HG03064 (cell line): ENCODE data around the gene TICRR.
"Not testable (repeated sequence)": the region's sequence is repeated elsewhere in the genome, so short reads cannot be mapped to it uniquely, and the experiment has no call there.

ENCODE experiments used
- ATAC-seq: cut with Tn5 transposase; IDR thresholded peaks from one replicate; pipeline ENCODE4 v1.9.1; 2021; ENCODE audit warnings: low read depth; ENCODE audit not compliant: unreplicated experiment

Gene TICRR

GRCh38 chr15:89566621-89567294 is 8.5 kb upstream of the TICRR start:
- no peak for ATAC-seq

- no peak for ATAC-seq
These were observed 6.1 kb upstream of the TICRR start for GRCh38 chr15:89569090-89569745.

- peak; percentile 20 for ATAC-seq
These were observed 567 bp downstream of the TICRR start for GRCh38 chr15:89575656-89576416.

GRCh38 chr15:89576417-89576773 is 1.1 kb downstream of the TICRR start:
- no peak for ATAC-seq

DNA sequence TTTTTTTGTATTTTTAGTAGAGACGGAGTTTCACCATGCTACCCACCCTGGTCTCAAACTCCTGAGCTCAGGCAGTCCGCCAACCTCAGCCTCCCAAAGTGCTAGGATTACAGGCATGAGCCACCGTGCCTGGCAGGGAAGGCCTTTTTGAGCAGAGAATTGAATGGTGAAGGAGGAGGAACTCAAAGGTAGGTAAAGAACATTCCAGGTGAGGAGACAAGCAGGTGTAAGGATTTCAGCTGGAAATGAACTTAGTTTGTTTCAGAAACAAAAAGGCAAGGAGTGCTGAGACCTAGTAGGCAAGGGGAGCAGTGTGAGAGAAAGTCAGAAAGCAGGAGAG is 2.5 kb downstream of the TICRR start:
- ATAC-seq, result no peak

- ATAC-seq, result no peak
These were observed 2.9 kb downstream of the TICRR start for GRCh38 chr15:89578146-89578545.

DNA sequence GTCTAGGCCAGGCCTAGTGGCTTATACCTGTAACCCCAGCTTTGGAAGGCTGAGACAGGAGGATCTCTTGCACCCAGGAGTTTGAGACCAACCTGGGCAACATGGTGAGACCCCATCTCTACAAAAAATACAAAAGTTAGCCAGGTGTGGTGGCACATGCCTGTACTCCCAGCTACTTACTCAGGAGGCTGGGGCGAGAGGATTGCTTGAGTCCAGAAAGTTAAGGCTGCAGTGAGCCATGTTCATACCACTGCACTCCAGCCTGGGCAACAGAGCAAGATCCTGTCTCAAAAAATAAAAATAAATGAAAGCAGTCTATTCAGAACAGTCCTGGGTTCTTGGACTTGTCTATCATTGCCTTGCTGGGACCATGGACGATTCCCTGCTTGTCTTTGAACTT is 5.5 kb downstream of the TICRR start:
- ATAC-seq, result not testable (repeated sequence)

GRCh38 chr15:89586651-89587050 is 11.4 kb downstream of the TICRR start:
- no peak for ATAC-seq

DNA sequence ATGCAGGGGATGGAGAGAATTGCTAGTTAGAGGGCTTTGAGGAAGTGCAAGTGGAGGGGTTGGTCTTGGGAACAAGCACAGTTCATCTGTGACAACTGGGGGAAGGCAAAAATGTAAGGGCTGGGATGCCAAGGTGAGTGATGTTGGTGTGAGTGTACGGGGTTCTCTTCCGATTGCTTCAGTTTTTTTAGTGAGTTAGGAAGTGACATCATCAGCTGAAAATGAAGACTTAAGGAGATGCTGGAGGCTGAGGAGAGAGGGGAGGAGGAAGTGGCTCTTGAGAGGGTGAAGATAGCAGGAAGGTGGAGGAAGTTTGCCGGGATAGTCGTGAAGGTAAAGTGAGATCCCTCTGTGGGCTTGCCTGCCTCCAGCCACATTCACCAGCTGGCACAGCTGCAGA is 12.7 kb downstream of the TICRR start:
- no peak for ATAC-seq

DNA sequence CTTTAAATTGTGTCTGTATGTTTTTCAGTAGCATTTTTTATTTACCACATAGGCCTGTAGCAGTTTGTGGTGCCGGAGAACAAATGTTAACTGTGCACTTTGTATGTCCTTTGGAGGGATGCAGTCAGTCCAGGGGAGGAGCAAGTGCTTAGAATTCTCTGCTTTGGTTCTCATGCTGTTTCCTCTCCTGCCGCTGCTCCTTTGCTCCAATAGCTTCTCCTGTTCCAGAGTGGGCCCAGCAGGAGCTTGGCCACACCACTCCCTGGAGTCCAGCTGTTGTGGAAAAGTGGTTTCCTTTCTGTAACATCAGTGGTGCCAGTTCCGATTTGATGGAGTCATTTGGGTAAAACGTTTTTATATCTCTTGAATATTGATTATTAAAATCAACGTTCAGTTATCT is 16.6 kb downstream of the TICRR start:
- ATAC-seq, result no peak

DNA sequence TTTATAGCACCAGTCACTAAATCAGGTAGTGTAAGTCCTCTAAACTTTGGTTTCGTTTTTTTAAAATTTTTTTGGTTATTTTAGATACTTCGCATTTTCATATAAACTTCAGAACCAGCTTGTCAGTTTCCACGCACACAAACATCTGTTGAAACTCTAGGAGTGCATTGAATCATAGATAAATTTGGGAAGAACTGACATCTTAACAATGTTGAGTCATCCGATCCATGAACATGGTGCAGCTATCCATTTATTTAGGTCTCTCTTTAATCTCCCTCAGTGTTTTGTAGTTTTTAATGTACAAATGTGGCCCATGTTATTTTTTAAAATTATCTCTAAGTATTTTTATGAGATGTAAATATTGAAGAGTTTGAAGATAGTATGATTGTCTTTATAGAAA is 17.7 kb downstream of the TICRR start:
- no peak for ATAC-seq

- ATAC-seq, result no peak
These were observed 23.8 kb downstream of the TICRR start for GRCh38 chr15:89599021-89599420.

GRCh38 chr15:89611317-89611716 is 36.0 kb downstream of the TICRR start:
- no peak for ATAC-seq

GRCh38 chr15:89613031-89613430 is 37.8 kb downstream of the TICRR start:
- no peak for ATAC-seq

GRCh38 chr15:89614164-89614563 is 38.9 kb downstream of the TICRR start:
- ATAC-seq, result no peak

DNA sequence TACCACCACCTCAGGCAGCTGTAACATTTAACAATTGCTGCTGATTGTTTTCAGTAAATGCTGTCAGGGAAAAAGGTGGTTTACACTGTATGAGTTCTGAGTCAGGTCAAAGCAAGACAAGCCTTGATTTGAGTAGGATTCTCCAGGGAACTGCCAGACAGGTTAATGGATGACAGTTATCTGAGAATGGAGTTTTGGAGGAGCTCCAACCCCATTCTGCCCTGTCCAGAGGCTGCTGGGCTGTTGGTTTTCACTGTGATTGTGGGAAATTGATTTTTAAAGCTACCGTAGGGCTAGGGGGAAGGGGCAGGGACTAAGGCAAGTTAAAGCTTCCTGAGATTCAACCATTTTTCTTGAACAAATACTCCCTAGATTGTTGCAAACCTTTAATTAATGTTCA is 39.9 kb downstream of the TICRR start:
- no peak for ATAC-seq

GRCh38 chr15:89616228-89616627 is 41.0 kb downstream of the TICRR start:
- no peak for ATAC-seq

DNA sequence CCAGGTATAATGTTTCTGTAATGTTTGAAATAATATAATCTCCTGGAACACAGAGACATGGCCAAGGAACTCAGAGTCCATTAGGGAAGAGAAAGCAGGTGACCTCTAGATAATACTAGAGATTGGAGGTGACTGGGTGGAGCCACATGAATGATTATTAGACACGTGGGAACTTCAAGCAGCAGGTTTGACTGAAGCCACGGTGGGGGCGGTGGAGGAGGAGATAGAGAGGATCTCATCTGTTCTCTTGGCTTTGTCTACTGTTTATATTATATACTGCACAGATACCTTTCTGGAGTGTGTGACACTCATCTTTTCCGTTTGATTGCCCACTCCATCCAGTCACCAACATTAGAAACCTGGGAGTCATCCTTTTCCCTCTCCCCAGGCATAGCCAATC is 46.3 kb downstream of the TICRR start:
- no peak for ATAC-seq

DNA sequence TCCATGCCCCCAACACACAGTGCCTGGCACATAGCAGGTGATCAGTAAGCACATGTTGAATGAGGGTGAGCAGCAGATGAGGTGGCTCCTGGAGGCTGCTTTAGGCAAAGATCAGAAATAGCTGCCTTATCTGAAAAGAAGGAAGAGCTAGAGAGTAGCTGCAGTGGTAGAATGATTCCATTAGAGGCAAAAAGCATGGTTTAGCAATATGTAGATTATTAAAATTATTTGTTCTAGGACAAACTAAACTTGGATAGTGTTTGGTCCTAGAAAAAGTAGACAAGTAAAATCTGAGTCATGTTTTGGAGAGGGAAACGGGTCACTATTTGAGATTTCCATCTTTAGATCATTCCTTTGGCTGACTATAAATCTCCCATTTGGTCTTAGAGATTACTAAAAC is 47.9 kb downstream of the TICRR start:
- ATAC-seq, result no peak

- ATAC-seq, result no peak
These were observed 50.4 kb downstream of the TICRR start for GRCh38 chr15:89625716-89626115.

GRCh38 chr15:89627256-89627970 is 52.1 kb downstream of the TICRR start:
- ATAC-seq, result no peak
